Loucy (cell line): ENCODE results near the gene DCDC2.

Experiments used
- EZH2phosphoT487 ChIP-seq: fragments of 200-600 bp; IDR thresholded peaks from 2 replicates; pipeline ENCODE4 v1.6.1; 2018; ENCODE audit warnings: antibody characterized with exemption, mild to moderate bottlenecking, moderate library complexity, borderline replicate concordance
- TF ChIP-seq, protein P1 (sequence below): fragments of 200-600 bp; sonication (generic); conservative IDR thresholded peaks from 2 replicates; pipeline ENCODE4 v1.5.1; 2014; ENCODE audit warnings: mild to moderate bottlenecking, antibody characterized with exemption, low read length

DNA sequence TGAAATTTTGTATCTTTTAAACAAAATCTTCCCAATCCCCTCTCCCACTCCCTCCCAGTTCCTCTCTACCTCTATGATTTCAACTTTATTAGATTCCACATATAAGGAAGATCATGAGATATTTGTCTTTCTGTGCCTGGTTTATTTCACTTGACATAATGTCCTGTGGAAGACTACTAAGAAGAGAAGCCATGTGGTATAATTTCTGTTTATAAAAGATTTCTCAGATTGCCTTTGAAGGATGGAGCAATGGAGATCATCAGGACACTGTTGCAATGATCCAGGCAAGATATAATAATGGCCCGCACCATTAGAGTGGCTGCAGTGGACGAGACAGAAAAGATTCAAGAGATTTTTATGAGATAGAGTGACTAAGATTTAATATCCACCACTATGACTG, 218.8 kb downstream of the DCDC2 start:
- TF ChIP-seq, protein P1, sequence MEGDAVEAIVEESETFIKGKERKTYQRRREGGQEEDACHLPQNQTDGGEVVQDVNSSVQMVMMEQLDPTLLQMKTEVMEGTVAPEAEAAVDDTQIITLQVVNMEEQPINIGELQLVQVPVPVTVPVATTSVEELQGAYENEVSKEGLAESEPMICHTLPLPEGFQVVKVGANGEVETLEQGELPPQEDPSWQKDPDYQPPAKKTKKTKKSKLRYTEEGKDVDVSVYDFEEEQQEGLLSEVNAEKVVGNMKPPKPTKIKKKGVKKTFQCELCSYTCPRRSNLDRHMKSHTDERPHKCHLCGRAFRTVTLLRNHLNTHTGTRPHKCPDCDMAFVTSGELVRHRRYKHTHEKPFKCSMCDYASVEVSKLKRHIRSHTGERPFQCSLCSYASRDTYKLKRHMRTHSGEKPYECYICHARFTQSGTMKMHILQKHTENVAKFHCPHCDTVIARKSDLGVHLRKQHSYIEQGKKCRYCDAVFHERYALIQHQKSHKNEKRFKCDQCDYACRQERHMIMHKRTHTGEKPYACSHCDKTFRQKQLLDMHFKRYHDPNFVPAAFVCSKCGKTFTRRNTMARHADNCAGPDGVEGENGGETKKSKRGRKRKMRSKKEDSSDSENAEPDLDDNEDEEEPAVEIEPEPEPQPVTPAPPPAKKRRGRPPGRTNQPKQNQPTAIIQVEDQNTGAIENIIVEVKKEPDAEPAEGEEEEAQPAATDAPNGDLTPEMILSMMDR, result no peak
- TF ChIP-seq EZH2phosphoT487, result no peak
